Sigmoid colon (tissue), 4 donors: ENCODE data around the gene DEPDC1.

Experiments
- POLR2A ChIP-seq, 2 donors: fragments of 450-650 bp; IDR thresholded peaks; one replicate each; pipeline ENCODE4 v1.6.1; 2016; ENCODE audit warnings: antibody characterized with exemption in 2 of 2, mild to moderate bottlenecking in 2 of 2, moderate library complexity in 2 of 2
- POLR2AphosphoS5 ChIP-seq, 4 donors: sonication (generic); formaldehyde crosslinking; IDR thresholded peaks; one replicate each; pipeline ENCODE4 v1.6.1; 2017; ENCODE audit warnings: antibody characterized with exemption in 4 of 4
- TF ChIP-seq, protein P1 (sequence below), 4 experiments: fragments of 450-650 bp in 3 of 4; fragments of 200-600 bp in 1 of 4; IDR thresholded peaks; one replicate each; pipeline ENCODE4 v1.5.1; 2016 to 2019; ENCODE audit warnings: antibody characterized with exemption in 4 of 4, mild to moderate bottlenecking in 3 of 4, moderate library complexity in 2 of 4

DNA sequence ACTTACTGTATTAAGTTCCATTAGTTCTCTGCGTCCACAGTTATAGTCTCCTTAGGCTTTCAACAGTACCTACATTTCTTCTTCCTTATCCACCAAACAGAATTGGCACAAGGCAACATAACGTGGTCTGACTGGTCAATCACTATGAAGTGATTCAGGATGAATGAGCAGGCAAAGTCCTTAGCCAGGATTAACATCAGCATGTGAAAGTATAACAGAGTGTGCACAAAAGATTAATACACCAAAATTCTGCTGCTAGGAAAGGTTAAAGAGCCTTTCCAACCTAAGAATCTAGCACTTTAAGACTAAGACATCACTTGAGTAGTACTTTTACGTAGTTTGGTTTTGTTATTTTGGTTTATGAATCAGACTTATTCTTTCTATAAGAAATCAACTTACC, 15.8 kb downstream of the DEPDC1 start:
- TF ChIP-seq POLR2A (IDR thresholded peaks at IDR 0.05) (no peak), POLR2AphosphoS5 (IDR thresholded peaks at IDR 0.05) (no peak)
- TF ChIP-seq, protein P1, sequence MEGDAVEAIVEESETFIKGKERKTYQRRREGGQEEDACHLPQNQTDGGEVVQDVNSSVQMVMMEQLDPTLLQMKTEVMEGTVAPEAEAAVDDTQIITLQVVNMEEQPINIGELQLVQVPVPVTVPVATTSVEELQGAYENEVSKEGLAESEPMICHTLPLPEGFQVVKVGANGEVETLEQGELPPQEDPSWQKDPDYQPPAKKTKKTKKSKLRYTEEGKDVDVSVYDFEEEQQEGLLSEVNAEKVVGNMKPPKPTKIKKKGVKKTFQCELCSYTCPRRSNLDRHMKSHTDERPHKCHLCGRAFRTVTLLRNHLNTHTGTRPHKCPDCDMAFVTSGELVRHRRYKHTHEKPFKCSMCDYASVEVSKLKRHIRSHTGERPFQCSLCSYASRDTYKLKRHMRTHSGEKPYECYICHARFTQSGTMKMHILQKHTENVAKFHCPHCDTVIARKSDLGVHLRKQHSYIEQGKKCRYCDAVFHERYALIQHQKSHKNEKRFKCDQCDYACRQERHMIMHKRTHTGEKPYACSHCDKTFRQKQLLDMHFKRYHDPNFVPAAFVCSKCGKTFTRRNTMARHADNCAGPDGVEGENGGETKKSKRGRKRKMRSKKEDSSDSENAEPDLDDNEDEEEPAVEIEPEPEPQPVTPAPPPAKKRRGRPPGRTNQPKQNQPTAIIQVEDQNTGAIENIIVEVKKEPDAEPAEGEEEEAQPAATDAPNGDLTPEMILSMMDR (IDR thresholded peaks at IDR 0.05) = no peak
